ENCODE data around the gene PPFIBP2.
A peak's percentile ranks its signal among the peaks of the same experiment; 100 is the strongest.

PPFIBP2 gene

GRCh38 chr11:7549681-7550080 lies 35.9 kb downstream of the PPFIBP2 start:
- no peak for TF ChIP-seq CTCF (conservative IDR thresholded peaks at IDR 0.05; ENCODE audit: low read depth)
- ChIA-PET POLR2A (ENCODE audit: low non-redundant PET) (no interaction called here), CTCF (no interaction called here)
- no peak overlapping the region for H3K27ac ChIP-seq
- DNase-seq (ENCODE audit: low spot score), result no peak

- DNase-seq (ENCODE audit: low spot score), result peak; percentile 14
- H3K27ac ChIP-seq, result no peak overlapping the region
- ChIA-PET POLR2A (ENCODE audit: low non-redundant PET) (no interaction called here), CTCF (no interaction called here)
- no peak for TF ChIP-seq CTCF (conservative IDR thresholded peaks at IDR 0.05; ENCODE audit: low read depth)
These were observed 37.8 kb downstream of the PPFIBP2 start for GRCh38 chr11:7551571-7551970.

- DNase-seq (ENCODE audit: low spot score), result no peak
- POLR2A ChIA-PET (ENCODE audit: low non-redundant PET), result no interaction called here
- no peak for TF ChIP-seq CTCF (conservative IDR thresholded peaks at IDR 0.05; ENCODE audit: low read depth)
- no peak overlapping the region for H3K27ac ChIP-seq
- CTCF ChIA-PET, result no interaction called here
These were observed 38.9 kb downstream of the PPFIBP2 start for GRCh38 chr11:7552666-7553065.

GRCh38 chr11:7555052-7555699 lies 41.4 kb downstream of the PPFIBP2 start:
- CTCF ChIA-PET, result no interaction called here
- POLR2A ChIA-PET (ENCODE audit: low non-redundant PET), result no interaction called here

GRCh38 chr11:7558046-7558445 lies 44.2 kb downstream of the PPFIBP2 start:
- POLR2A ChIA-PET (ENCODE audit: low non-redundant PET), result no interaction called here
- no peak overlapping the region for H3K27ac ChIP-seq
- TF ChIP-seq CTCF (conservative IDR thresholded peaks at IDR 0.05; ENCODE audit: low read depth), result no peak
- no peak for DNase-seq (ENCODE audit: low spot score)
- CTCF ChIA-PET, result no interaction called here

More at GRCh38 chr11:7555052-7555699, 41.4 kb downstream of the PPFIBP2 start:
- no peak overlapping the region for H3K27ac ChIP-seq
- TF ChIP-seq CTCF (conservative IDR thresholded peaks at IDR 0.05; ENCODE audit: low read depth), result no peak
- no peak for DNase-seq (ENCODE audit: low spot score)

GRCh38 chr11:7559398-7560283 lies 45.8 kb downstream of the PPFIBP2 start:
- ChIA-PET CTCF (interaction anchor here (0.5 to 1.1 kb wide), 3 partner anchors 12 to 459 kb away, joined by 3 to 5 read pairs (median 4); no protein-coding TSS in a partner anchor), POLR2A (ENCODE audit: low non-redundant PET) (no interaction called here)
- H3K27ac ChIP-seq, result no peak overlapping the region
- no peak for TF ChIP-seq CTCF (conservative IDR thresholded peaks at IDR 0.05; ENCODE audit: low read depth)
- DNase-seq (ENCODE audit: low spot score), result no peak

Data from RWPE1 (cell line).